Articular chondrocyte of knee joint (primary cell): Measurements from ENCODE around the gene WDR47. TPM values are rescaled to one million over a fixed set of nuclear protein-coding genes. Genes with fewer than 3 reads are reported as not detected.

Source experiments
- small RNA-seq: library from RNA; depleted of rRNA; stranded (forward); fragments of <200 nt; gene quantifications from one replicate; pipeline ENCODE3, GENCODE V24; 2012
- total RNA-seq: library from RNA; depleted of rRNA; stranded (reverse); fragments of >200 nt; gene quantifications from 2 replicates; pipeline ENCODE4 v1.2.3, GENCODE V29; 2012

Gene WDR47
- 17.0 and 25.1 TPM in 2 replicates for total RNA-seq

DNA sequence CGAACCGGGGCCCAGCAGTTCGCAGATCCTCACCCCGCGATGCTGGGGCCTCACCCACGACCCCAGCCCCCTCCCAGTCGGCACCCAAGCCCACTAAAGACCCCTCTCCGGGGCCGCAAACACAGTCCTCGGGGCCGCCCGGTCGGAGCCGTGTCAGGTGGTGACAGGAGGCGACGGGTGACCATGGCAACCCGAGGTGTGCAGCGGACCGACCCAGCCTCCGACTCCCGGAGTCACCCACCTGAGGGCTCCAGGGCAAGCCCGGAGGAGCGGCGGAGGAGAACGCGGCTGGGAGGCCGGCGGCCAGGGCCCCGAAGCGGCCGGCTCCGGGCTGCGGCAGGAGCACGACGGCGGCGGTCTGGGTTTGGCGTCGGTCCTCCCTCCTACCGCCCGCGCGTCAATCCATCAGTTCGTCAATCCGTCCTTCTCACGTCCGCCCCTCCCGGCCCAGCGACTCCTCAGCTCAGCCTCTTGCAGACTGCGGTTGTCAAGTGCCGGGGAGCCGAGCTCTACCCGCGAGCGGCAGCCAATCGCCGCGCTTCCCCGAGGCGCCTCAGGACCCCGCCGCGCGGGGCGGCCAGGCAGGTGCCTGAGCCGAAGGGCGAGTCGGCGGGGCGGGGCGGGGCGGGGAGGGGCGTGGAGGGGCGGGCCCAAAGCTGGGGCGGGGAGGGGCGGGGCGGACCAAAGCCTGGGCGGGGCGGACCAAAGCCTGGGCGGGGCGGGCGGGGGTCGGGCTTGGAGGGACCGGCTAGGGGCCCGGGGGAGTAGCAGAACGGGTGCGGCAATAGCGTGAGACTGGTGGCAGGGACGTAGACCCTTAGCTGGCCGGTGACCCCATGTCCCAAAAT is at the start of gene WDR47:
WDR47 (minus strand) TSS at position 482 of the 848 bp plus-strand sequence. CDS start 18,590 bp downstream, outside the sequence.

GRCh38 chr1:109090196-109091077 is 48.5 kb upstream of the WDR47 start, which contains the start of gene TMEM167B:
Gene TMEM167B, plus strand, starts transcription at chr1:109090764. Its CDS starts 109 bp downstream, at chr1:109090873.

GRCh38 chr1:109075531-109076490 is 33.9 kb upstream of the WDR47 start, which contains the start of gene TAF13:
Gene TAF13, minus strand, starts transcription at chr1:109076003. Its CDS starts 56 bp downstream, at chr1:109075947.

DNA sequence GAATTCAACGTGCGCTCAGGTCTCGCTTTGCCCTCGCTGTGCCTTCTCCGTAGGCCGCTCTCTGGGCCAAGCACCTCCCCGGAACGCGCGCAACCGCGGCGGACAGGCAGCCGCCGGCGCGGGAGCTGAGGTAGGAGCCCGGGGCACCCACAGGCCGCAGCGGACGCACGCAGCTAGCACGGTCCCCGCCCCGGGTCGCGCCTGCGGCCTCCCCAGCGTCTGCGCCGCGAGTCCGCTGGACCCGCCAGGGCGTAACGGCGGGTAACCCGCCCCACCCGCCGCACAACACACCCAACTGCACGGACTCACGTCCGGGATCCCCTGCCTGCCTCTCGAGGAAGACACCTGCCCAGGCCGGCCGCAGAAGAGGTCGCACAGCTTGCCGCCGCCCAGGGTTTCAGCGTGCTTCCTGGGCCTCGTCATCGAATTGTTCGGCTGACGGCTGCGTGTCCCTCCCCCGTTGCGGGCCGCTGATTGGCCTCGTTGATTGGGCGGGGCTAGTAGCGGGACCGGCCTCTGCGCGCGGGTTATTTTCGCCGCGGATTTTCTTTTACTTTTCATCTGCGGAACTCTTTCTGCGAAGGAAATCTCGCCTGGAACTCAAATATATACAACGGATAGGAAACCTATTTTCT is 78.7 kb downstream of the WDR47 start, which contains the start of gene CLCC1:
CLCC1 (minus strand) TSS at position 433 of the 635 bp plus-strand sequence. CDS start 13,047 bp downstream, outside the sequence.

Small RNA genes within 50 kb of the gene (small RNA-seq; reads per million reads assigned to genes)
- gene BX679664.1 = not detected
- gene BX679664.2 = not detected

Other genes with a start within 250 kb of the WDR47 start
- gene AKNAD1, start 185.0 kb downstream of the WDR47 start, total RNA-seq = 0.39 and 0.65 TPM in 2 replicates
- 41.8 and 43.5 TPM in 2 replicates for gene GPSM2, start 165.1 kb downstream of the WDR47 start, total RNA-seq
- 38.8 and 53.3 TPM in 2 replicates for gene CLCC1, start 78.6 kb downstream of the WDR47 start, total RNA-seq
- 95.5 and 127 TPM in 2 replicates for gene TAF13, start 33.9 kb upstream of the WDR47 start, total RNA-seq
- 34.1 and 37.5 TPM in 2 replicates for gene TMEM167B, start 48.7 kb upstream of the WDR47 start, total RNA-seq
- gene ELAPOR1, start 72.0 kb upstream of the WDR47 start, total RNA-seq = 0.39 and 0.54 TPM in 2 replicates
- gene SARS1, start 171.8 kb upstream of the WDR47 start, total RNA-seq = 271 and 292 TPM in 2 replicates
- 0.32 and 0.52 TPM in 2 replicates for gene CELSR2, start 207.4 kb upstream of the WDR47 start, total RNA-seq
- 11.5 and 18.4 TPM in 2 replicates for gene PSRC1, start 241.0 kb upstream of the WDR47 start, total RNA-seq